ENCODE results near the gene CLEC3B.

DNA sequence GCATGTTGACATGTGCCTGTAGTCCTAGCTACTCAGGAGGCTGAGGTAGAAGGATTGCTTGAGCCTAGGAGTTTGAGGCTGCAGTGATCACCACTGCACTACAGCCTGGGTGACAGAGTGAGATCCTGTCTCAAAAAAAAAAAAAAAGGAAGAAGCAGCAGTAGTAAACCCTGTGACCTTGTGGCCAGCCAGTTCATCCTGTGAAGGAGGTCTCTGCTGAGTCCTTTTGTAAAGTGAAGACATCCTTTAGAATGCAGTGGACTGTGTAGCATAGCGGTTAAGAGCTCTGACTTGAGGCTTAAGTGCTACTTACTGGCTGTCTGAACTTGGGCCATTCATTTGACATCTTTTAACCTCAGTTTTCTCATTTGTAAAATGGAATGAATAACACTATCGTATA, 41.8 kb upstream of the CLEC3B start:
- TF ChIP-seq POLR2AphosphoS5 (IDR thresholded peaks at IDR 0.05; ENCODE audit: low read depth): no peak
- TF ChIP-seq, protein P1, sequence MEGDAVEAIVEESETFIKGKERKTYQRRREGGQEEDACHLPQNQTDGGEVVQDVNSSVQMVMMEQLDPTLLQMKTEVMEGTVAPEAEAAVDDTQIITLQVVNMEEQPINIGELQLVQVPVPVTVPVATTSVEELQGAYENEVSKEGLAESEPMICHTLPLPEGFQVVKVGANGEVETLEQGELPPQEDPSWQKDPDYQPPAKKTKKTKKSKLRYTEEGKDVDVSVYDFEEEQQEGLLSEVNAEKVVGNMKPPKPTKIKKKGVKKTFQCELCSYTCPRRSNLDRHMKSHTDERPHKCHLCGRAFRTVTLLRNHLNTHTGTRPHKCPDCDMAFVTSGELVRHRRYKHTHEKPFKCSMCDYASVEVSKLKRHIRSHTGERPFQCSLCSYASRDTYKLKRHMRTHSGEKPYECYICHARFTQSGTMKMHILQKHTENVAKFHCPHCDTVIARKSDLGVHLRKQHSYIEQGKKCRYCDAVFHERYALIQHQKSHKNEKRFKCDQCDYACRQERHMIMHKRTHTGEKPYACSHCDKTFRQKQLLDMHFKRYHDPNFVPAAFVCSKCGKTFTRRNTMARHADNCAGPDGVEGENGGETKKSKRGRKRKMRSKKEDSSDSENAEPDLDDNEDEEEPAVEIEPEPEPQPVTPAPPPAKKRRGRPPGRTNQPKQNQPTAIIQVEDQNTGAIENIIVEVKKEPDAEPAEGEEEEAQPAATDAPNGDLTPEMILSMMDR (IDR thresholded peaks at IDR 0.05; ENCODE audit: insufficient read depth, low read length): no peak
- TF ChIP-seq, protein P2, sequence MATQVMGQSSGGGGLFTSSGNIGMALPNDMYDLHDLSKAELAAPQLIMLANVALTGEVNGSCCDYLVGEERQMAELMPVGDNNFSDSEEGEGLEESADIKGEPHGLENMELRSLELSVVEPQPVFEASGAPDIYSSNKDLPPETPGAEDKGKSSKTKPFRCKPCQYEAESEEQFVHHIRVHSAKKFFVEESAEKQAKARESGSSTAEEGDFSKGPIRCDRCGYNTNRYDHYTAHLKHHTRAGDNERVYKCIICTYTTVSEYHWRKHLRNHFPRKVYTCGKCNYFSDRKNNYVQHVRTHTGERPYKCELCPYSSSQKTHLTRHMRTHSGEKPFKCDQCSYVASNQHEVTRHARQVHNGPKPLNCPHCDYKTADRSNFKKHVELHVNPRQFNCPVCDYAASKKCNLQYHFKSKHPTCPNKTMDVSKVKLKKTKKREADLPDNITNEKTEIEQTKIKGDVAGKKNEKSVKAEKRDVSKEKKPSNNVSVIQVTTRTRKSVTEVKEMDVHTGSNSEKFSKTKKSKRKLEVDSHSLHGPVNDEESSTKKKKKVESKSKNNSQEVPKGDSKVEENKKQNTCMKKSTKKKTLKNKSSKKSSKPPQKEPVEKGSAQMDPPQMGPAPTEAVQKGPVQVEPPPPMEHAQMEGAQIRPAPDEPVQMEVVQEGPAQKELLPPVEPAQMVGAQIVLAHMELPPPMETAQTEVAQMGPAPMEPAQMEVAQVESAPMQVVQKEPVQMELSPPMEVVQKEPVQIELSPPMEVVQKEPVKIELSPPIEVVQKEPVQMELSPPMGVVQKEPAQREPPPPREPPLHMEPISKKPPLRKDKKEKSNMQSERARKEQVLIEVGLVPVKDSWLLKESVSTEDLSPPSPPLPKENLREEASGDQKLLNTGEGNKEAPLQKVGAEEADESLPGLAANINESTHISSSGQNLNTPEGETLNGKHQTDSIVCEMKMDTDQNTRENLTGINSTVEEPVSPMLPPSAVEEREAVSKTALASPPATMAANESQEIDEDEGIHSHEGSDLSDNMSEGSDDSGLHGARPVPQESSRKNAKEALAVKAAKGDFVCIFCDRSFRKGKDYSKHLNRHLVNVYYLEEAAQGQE (IDR thresholded peaks at IDR 0.05; ENCODE audit: insufficient replicate concordance, low read depth): no peak
